Large intestine (tissue), 3 donors: ENCODE data around the gene FAM193A. TPM values are rescaled to one million over a fixed set of nuclear protein-coding genes. Genes with fewer than 3 reads are reported as not detected.
"Not testable (repeated sequence)": the region's sequence is repeated elsewhere in the genome, so short reads cannot be mapped to it uniquely, and the experiment has no call there.

Experiments used
- DNase-seq, 2 donors: peaks; one replicate each; pipeline versions ENCODE4 v3.0.0 to v3.0.0-alpha.2; 2013
- H3K27ac ChIP-seq: one replicate; pipeline ENCODE4 v1.5.1; 2013; ENCODE audit warnings: low read length
- H3K27me3 ChIP-seq: 2 replicates; pipeline ENCODE4 v1.6.1; 2013; ENCODE audit warnings: low read length; ENCODE audit not compliant: control insufficient read depth, insufficient read depth
- H3K36me3 ChIP-seq: 2 replicates; pipeline ENCODE4 v1.6.1; 2013; ENCODE audit warnings: low read length; ENCODE audit not compliant: control insufficient read depth, insufficient read depth
- H3K4me1 ChIP-seq: one replicate; pipeline ENCODE4 v1.6.1; 2013; ENCODE audit warnings: low read length; ENCODE audit not compliant: control insufficient read depth, insufficient read depth
- H3K4me3 ChIP-seq: one replicate; pipeline ENCODE4 v1.5.1; 2013; ENCODE audit warnings: low read length
- H3K9me3 ChIP-seq: one replicate; pipeline ENCODE4 v1.6.1; 2013; ENCODE audit warnings: mild to moderate bottlenecking, low read depth, low read length, moderate library complexity; ENCODE audit not compliant: control insufficient read depth
- WGBS: methylation state at CpG from one replicate; pipeline ENCODE4 v1.1.5; 2013; ENCODE audit warnings: low lambda C conversion rate; ENCODE audit not compliant: insufficient coverage; 5-methylcytosine and 5-hydroxymethylcytosine counted together
- polyA plus RNA-seq: library from polyadenylated mRNA; unstranded; fragments of 120-200 nt; gene quantifications from one replicate; pipeline ENCODE4 v1.2.1, GENCODE V29; 2013

The FAM193A gene
- polyA plus RNA-seq, 1 donor, result 20.4 TPM

- no peaks in the 10 kb centered on the region for H3K4me1 ChIP-seq
- no peak for DNase-seq
- peaks cover 47% of the 10 kb centered on the region for H3K36me3 ChIP-seq
- no CpG with 5 or more reads among the region's 8 CpGs for WGBS
- no peak overlapping the region for H3K27ac ChIP-seq
- no peak overlapping the region for H3K4me3 ChIP-seq
- H3K9me3 ChIP-seq, result no peaks in the 10 kb centered on the region
- H3K27me3 ChIP-seq, result no peaks in the 10 kb centered on the region
These were observed 179.8 kb downstream of the FAM193A start for GRCh38 chr4:2716236-2716635.

- 85% methylated on average over 2 of the region's 11 CpGs for WGBS
- Histone ChIP-seq H3K27me3 (no peaks in the 10 kb centered on the region), H3K36me3 (peaks cover 49% of the 10 kb centered on the region)
These were observed 185.1 kb downstream of the FAM193A start for GRCh38 chr4:2721586-2721985.

DNA sequence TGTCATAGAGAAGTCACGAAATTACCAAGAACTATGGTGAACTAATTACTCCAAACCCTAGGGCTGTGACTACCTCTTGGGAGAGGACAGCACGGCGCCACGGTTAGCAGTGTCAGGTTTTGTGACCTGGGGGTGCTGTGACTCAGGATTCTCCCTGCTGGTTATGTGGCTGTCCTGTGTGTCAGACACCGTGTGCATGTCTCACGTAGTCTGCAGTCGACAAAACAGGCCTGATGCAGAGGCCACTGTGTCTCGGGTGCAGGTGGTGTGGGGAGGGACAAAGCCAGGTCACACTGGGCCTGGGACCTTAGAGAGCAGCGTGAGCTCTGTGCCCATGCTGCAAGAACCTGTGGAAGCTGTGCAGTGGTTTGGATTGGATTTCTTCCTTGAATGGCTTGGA is 185.6 kb downstream of the FAM193A start:
- no peaks in the 10 kb centered on the region for H3K9me3 ChIP-seq
- no CpG with 5 or more reads among the region's 9 CpGs for WGBS
- DNase-seq, result no peak
- H3K27me3 ChIP-seq, result no peaks in the 10 kb centered on the region
- no peak overlapping the region for H3K4me3 ChIP-seq
- peaks cover 45% of the 10 kb centered on the region for H3K36me3 ChIP-seq
- H3K4me1 ChIP-seq, result no peaks in the 10 kb centered on the region
- H3K27ac ChIP-seq, result no peak overlapping the region

More at GRCh38 chr4:2721586-2721985, 185.1 kb downstream of the FAM193A start:
- no peak for DNase-seq
- no peak overlapping the region for H3K4me3 ChIP-seq
- H3K27ac ChIP-seq, result no peak overlapping the region
- no peaks in the 10 kb centered on the region for H3K9me3 ChIP-seq
- no peaks in the 10 kb centered on the region for H3K4me1 ChIP-seq

- Histone ChIP-seq H3K9me3 (no peaks in the 10 kb centered on the region), H3K27me3 (no peaks in the 10 kb centered on the region), H3K4me3 (no peak overlapping the region), H3K36me3 (peaks cover 41% of the 10 kb centered on the region), H3K4me1 (no peaks in the 10 kb centered on the region), H3K27ac (no peak overlapping the region)
- WGBS, result no CpG with 5 or more reads among the region's 3 CpGs
- DNase-seq, result no peak
These were observed 187.3 kb downstream of the FAM193A start for GRCh38 chr4:2723751-2724150.

GRCh38 chr4:2725380-2725779 is 188.9 kb downstream of the FAM193A start:
- peaks cover 37% of the 10 kb centered on the region for H3K36me3 ChIP-seq
- H3K27me3 ChIP-seq, result no peaks in the 10 kb centered on the region
- no peak overlapping the region for H3K4me3 ChIP-seq
- no peak for DNase-seq
- H3K4me1 ChIP-seq, result no peaks in the 10 kb centered on the region
- no peak overlapping the region for H3K27ac ChIP-seq
- WGBS, result no CpG with 5 or more reads among the region's 4 CpGs
- H3K9me3 ChIP-seq, result no peaks in the 10 kb centered on the region

GRCh38 chr4:2726881-2727280 is 190.4 kb downstream of the FAM193A start:
- not testable (repeated sequence) for DNase-seq, H3K4me1 ChIP-seq, H3K4me3 ChIP-seq, H3K27me3 ChIP-seq, H3K27ac ChIP-seq, H3K9me3 ChIP-seq
- H3K36me3 ChIP-seq, result peaks cover 36% of the 10 kb centered on the region
- WGBS, result no CpG with 5 or more reads among the region's 17 CpGs

- no peaks in the 10 kb centered on the region for H3K9me3 ChIP-seq
- no peak overlapping the region for H3K4me3 ChIP-seq
- DNase-seq, result no peak
- no peaks in the 10 kb centered on the region for H3K27me3 ChIP-seq
- WGBS, result 86% methylated on average over 1 of the region's 3 CpGs
- H3K27ac ChIP-seq, result no peak overlapping the region
- no peaks in the 10 kb centered on the region for H3K4me1 ChIP-seq
- H3K36me3 ChIP-seq, result peaks cover 43% of the 10 kb centered on the region
These were observed 191.8 kb downstream of the FAM193A start for GRCh38 chr4:2728221-2728620.

DNA sequence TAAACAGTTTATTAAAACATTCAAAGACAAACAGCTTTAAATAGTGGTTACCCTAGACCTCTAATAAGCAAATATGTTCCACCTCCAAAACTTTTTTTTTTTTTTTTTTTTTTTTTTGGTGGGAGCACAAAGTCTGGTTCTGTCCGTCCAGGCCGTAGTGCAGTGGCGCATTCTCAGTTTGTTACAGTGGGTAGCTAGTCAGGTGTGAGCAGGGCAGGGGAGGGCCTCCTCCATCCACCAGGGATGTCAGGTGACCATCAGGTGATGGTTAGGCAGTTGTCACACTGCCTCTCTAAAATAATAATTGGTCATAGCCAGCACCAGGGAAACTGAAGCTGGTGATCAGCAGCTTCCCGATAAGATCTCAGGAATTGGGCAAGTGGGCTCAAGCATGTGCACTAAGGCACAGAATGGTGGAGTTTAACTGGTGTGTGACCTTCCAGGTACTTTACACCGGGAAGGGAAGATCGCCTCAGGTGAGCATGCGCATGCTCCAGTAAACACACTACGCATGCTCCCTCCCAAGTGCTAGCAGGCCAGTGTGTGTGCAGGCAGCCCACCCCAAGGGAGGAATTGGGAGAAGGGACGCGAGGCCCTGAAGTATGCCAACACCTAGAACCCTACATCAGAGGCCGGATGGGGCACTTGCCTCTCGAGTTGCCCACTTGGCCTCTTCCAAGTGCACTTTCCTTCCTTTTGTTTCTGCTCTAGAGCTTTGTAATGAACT is 192.5 kb downstream of the FAM193A start:
- no CpG with 5 or more reads among the region's 12 CpGs for WGBS
- no peaks in the 10 kb centered on the region for H3K4me1 ChIP-seq
- no peak overlapping the region for H3K4me3 ChIP-seq
- H3K27me3 ChIP-seq, result no peaks in the 10 kb centered on the region
- H3K36me3 ChIP-seq, result peaks cover 48% of the 10 kb centered on the region
- no peak overlapping the region for H3K27ac ChIP-seq
- H3K9me3 ChIP-seq, result no peaks in the 10 kb centered on the region
- DNase-seq, result peak in 1 of 2 donors; percentile 13

DNA sequence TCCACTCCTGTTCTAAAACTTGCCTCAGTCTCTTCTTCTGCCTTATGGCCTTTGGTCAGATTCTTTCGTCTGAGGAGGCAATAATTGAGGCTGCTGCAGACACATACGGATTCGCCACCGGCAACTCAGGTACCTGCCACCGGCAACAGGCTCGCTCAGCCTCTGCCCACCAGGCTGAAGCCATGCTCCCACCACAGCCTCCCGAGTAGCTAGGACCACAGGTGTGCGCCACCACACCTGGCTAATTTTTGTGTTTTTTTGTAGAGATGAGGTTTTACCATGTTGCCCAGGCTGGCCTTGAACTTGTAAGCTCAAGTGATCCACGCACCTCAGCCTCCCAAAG is 193.1 kb downstream of the FAM193A start:
- H3K4me3 ChIP-seq, result no peak overlapping the region
- H3K27me3 ChIP-seq, result no peaks in the 10 kb centered on the region
- no peak overlapping the region for H3K27ac ChIP-seq
- DNase-seq, result no peak
- H3K9me3 ChIP-seq, result no peaks in the 10 kb centered on the region
- no peaks in the 10 kb centered on the region for H3K4me1 ChIP-seq
- WGBS, result no CpG with 5 or more reads among the region's 9 CpGs
- H3K36me3 ChIP-seq, result peaks cover 48% of the 10 kb centered on the region

GRCh38 chr4:2731907-2732317 is 195.5 kb downstream of the FAM193A start:
- H3K4me1 ChIP-seq, result no peaks in the 10 kb centered on the region
- H3K4me3 ChIP-seq, result no peak overlapping the region
- DNase-seq, result no peak
- no CpG with 5 or more reads among the region's 28 CpGs for WGBS
- H3K27me3 ChIP-seq, result no peaks in the 10 kb centered on the region
- peaks cover 39% of the 10 kb centered on the region for H3K36me3 ChIP-seq
- H3K27ac ChIP-seq, result no peak overlapping the region
- H3K9me3 ChIP-seq, result peaks cover 11% of the 10 kb centered on the region

DNA sequence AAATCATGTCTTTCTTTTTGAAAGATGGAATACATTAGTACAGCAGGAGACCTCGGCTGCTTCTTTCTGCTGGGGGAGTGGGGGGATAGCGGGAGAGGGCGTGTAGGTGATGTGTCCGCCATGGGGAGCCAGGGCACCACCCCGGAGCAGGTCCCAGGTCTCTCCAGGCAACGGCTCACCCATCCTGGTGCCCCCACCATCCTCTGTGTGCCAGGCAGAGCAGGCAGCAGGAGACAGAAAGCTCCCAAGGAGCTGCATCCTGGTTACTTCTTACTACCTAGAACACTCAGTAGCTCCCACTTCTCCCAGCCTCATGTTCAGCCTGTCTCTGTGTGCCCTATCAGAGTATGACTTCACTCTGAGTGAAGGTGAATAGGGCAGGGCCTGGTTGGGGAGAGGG is 196.1 kb downstream of the FAM193A start:
- Histone ChIP-seq H3K27me3 (no peaks in the 10 kb centered on the region), H3K36me3 (peaks cover 38% of the 10 kb centered on the region), H3K4me3 (no peak overlapping the region), H3K27ac (no peak overlapping the region), H3K9me3 (peaks cover 13% of the 10 kb centered on the region), H3K4me1 (no peaks in the 10 kb centered on the region)
- DNase-seq, result no peak
- no CpG with 5 or more reads among the region's 6 CpGs for WGBS
